ENCODE measurements around the gene FAM72A. TPM values are rescaled to one million over a fixed set of nuclear protein-coding genes. Genes with fewer than 3 reads are reported as not detected.
"Not testable (repeated sequence)": the region's sequence is repeated elsewhere in the genome, so short reads cannot be mapped to it uniquely, and the experiment has no call there.

The FAM72A gene
- total RNA-seq, 4 donors from 2014 or later = 0.82 TPM; not detected in 3

DNA sequence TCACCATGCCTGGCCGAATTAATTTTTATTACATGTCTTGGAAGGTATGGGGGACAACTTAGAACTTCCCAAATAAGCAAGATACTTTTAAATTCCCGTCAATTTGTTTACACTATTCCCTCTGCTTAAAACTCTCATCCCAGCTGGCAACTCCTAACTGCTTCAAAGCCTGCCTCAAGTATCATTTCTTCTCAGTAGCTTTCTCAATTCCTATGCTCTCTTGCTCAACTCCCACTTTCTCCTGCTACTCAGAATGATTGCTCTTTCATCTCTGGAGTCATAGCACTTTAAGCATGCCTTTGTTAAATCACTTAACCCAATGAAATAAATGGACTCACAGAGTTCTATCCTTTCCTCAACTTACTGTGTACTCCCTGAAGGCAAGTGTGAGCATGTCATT, 18.9 kb downstream of the FAM72A start:
- DNase-seq; intact Hi-C loops (cut with DNase I; ENCODE audit: low total_unique reads); H3K27ac ChIP-seq; H3K4me3 ChIP-seq; H3K36me3 ChIP-seq; H3K27me3 ChIP-seq; in situ Hi-C loops (cut with MboI; ENCODE audit: low pct_ligation_motif_present in 1 of 4, low pct_unique_long_range_greater_than_20kb in 1 of 4, low sequenced_read_pairs in 3 of 4); H3K4me1 ChIP-seq; H3K9me3 ChIP-seq: not testable (repeated sequence)
- WGBS, 2 donors (ENCODE audit: low coverage in 1 of 2) = no CpG with 5 or more reads among the region's 2 CpGs

DNA sequence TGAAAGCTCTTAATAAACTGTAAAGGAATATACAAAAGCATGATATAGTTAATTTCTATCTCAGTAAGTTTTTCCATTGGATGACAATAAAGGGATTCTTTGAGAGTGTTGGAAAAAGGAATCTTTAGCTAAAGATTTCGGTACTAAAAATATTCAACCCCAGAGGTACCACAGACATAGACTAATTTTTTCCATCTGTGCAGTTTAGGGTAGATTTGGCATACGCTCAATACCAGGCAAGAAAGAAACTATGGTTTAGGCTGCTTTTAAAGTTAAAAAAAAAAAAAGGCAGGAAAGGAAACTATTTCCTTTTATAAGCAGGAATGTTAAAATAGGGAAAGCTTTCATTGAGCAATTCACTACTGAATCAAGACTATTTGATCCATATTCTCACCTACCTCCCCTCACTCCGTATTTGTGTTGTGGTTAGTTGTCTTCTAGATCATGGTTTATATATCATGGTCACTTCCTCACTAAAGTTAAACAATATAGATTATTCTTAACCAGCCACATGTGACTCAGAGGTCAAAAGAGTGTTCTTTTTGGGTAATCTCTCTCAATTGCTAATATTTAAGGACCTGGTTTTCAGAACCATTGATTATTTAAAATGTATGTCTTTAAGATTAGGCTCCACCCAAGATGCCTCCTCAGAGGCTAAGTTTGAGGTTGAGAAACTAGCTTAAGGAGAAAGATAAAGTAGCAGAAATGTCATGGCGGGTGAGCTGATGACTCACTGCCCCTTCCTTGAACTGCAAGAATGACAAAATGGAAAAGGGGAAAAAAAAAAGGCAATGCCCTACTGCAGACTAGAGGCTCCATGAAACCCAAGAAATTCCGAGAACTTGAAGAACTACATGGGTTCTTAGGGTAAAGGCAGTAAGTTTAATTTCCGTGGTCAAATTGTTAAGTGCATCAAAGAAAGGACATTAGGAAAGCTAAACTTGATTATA, 20.0 kb downstream of the FAM72A start:
- in situ Hi-C loops (cut with MboI; ENCODE audit: low pct_ligation_motif_present in 1 of 4, low pct_unique_long_range_greater_than_20kb in 1 of 4, low sequenced_read_pairs in 3 of 4); H3K9me3 ChIP-seq; H3K4me3 ChIP-seq; intact Hi-C loops (cut with DNase I; ENCODE audit: low total_unique reads); H3K27ac ChIP-seq; H3K27me3 ChIP-seq; H3K4me1 ChIP-seq; H3K36me3 ChIP-seq; DNase-seq: not testable (repeated sequence)
- WGBS, 2 donors (ENCODE audit: low coverage in 1 of 2) = 85% methylated on average over 5 of the region's 6 CpGs; no CpG with 5 or more reads in 1 of the 2 donors

GRCh38 chr1:206179666-206180065, 23.0 kb downstream of the FAM72A start:
- intact Hi-C loops (cut with DNase I; ENCODE audit: low total_unique reads); H3K4me3 ChIP-seq; H3K27ac ChIP-seq; H3K9me3 ChIP-seq; H3K4me1 ChIP-seq; DNase-seq; in situ Hi-C loops (cut with MboI; ENCODE audit: low pct_ligation_motif_present in 1 of 4, low pct_unique_long_range_greater_than_20kb in 1 of 4, low sequenced_read_pairs in 3 of 4); H3K36me3 ChIP-seq; H3K27me3 ChIP-seq: not testable (repeated sequence)

- H3K4me3 ChIP-seq; H3K27me3 ChIP-seq; H3K36me3 ChIP-seq; H3K9me3 ChIP-seq; DNase-seq; H3K4me1 ChIP-seq; in situ Hi-C loops (cut with MboI; ENCODE audit: low pct_ligation_motif_present in 1 of 4, low pct_unique_long_range_greater_than_20kb in 1 of 4, low sequenced_read_pairs in 3 of 4); H3K27ac ChIP-seq; intact Hi-C loops (cut with DNase I; ENCODE audit: low total_unique reads): not testable (repeated sequence)
- WGBS, 2 donors (ENCODE audit: low coverage in 1 of 2) = 85% methylated on average over 9 of the region's 9 CpGs; no CpG with 5 or more reads in 1 of the 2 donors
Measured at GRCh38 chr1:206178061-206178989, 24.3 kb downstream of the FAM72A start.

- H3K4me3 ChIP-seq; H3K9me3 ChIP-seq; in situ Hi-C loops (cut with MboI; ENCODE audit: low pct_ligation_motif_present in 1 of 4, low pct_unique_long_range_greater_than_20kb in 1 of 4, low sequenced_read_pairs in 3 of 4); H3K36me3 ChIP-seq; H3K27me3 ChIP-seq; H3K27ac ChIP-seq; intact Hi-C loops (cut with DNase I; ENCODE audit: low total_unique reads); H3K4me1 ChIP-seq; DNase-seq: not testable (repeated sequence)
- 60% methylated on average over 1 of the region's 2 CpGs; no CpG with 5 or more reads in 1 of the 2 donors for WGBS, 2 donors (ENCODE audit: low coverage in 1 of 2)
Measured at GRCh38 chr1:206176114-206176502, 26.5 kb downstream of the FAM72A start.

DNA sequence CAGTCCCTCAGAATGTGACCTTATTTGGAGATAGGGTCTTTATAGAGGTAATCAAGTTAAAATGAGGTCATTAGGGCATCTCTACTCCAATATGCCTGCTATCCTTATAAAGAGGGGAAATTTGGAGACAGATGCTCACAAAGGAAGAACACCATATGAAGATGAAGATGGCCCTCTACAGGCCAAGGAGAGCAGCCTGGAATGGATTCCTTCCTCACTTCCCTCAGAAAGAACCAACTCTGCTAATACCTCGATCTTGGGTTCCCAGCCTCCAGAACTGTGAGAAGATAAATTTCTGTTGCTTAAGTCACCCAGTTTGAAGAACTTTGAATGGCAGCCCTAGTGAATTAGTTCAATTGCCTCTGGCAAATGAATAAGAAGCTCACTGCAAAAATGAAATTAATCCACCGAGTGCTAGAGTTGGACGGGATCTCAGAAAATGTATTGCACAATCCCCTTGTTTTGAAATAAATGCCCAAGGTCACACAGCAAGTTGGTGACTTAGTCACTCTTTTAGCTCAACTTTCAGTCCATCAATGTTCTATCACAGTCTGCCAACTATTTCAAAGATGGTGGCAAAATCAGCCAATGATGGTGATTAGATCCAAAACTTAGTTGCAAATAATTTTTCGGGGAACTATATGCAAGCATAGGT, 27.1 kb downstream of the FAM72A start:
- intact Hi-C loops (cut with DNase I; ENCODE audit: low total_unique reads); H3K4me1 ChIP-seq; H3K27ac ChIP-seq; H3K4me3 ChIP-seq; in situ Hi-C loops (cut with MboI; ENCODE audit: low pct_ligation_motif_present in 1 of 4, low pct_unique_long_range_greater_than_20kb in 1 of 4, low sequenced_read_pairs in 3 of 4); H3K36me3 ChIP-seq; DNase-seq; H3K9me3 ChIP-seq; H3K27me3 ChIP-seq: not testable (repeated sequence)
- 14 to 60% methylated on average over 1 of the region's 4 CpGs for WGBS, 2 donors (ENCODE audit: low coverage in 1 of 2)

DNA sequence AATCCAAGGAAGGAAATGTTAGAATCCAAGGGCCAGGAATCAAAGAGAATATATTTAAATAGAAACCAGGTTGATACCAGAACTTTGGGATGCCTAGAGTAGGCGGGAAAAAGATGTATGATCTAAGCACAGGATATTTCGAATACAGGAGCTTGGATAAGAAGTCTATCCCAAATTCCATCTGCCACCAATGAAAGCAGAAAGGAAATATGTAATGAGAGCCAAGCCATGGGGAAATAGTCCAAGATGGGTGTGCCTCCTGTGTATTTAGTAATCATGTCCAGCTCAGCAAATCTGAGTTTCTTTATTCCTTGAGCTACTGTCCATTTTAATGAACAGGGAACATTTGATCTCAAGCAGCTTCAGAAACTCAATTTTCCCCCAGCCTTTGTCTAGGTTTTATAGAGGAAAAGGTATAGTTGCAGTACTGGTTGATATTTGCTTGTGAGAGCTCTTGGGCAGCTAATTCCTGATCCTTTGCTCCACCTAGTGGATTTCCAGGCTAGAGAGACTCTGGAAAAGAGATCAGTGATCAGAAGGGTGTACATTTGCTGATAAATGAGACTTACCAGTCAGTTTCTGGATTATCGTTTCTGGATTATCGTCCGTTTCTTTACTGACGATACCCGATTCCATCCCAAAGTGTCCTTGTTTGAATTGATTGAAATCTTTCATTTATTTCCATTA, 28.3 kb downstream of the FAM72A start:
- intact Hi-C loops (cut with DNase I; ENCODE audit: low total_unique reads); H3K4me3 ChIP-seq; H3K36me3 ChIP-seq; H3K27ac ChIP-seq; H3K9me3 ChIP-seq; DNase-seq; H3K27me3 ChIP-seq; in situ Hi-C loops (cut with MboI; ENCODE audit: low pct_ligation_motif_present in 1 of 4, low pct_unique_long_range_greater_than_20kb in 1 of 4, low sequenced_read_pairs in 3 of 4); H3K4me1 ChIP-seq: not testable (repeated sequence)
- 88 to 90% methylated on average over 5 to 7 of the region's 7 CpGs for WGBS, 2 donors (ENCODE audit: low coverage in 1 of 2)

GRCh38 chr1:206173110-206173719, 29.4 kb downstream of the FAM72A start:
- intact Hi-C loops (cut with DNase I; ENCODE audit: low total_unique reads); H3K9me3 ChIP-seq; H3K27me3 ChIP-seq; in situ Hi-C loops (cut with MboI; ENCODE audit: low pct_ligation_motif_present in 1 of 4, low pct_unique_long_range_greater_than_20kb in 1 of 4, low sequenced_read_pairs in 3 of 4); H3K36me3 ChIP-seq; DNase-seq; H3K27ac ChIP-seq; H3K4me3 ChIP-seq; H3K4me1 ChIP-seq: not testable (repeated sequence)
- 88% methylated on average over 1 of the region's 2 CpGs; no CpG with 5 or more reads in 1 of the 2 donors for WGBS, 2 donors (ENCODE audit: low coverage in 1 of 2)

GRCh38 chr1:206169794-206170193, 32.8 kb downstream of the FAM72A start:
- H3K27me3 ChIP-seq; DNase-seq; H3K9me3 ChIP-seq; H3K4me1 ChIP-seq; H3K4me3 ChIP-seq; intact Hi-C loops (cut with DNase I; ENCODE audit: low total_unique reads); H3K36me3 ChIP-seq; in situ Hi-C loops (cut with MboI; ENCODE audit: low pct_ligation_motif_present in 1 of 4, low pct_unique_long_range_greater_than_20kb in 1 of 4, low sequenced_read_pairs in 3 of 4); H3K27ac ChIP-seq: not testable (repeated sequence)
- 0 to 43% methylated on average over 1 of the region's 3 CpGs for WGBS, 2 donors (ENCODE audit: low coverage in 1 of 2)
